NCI-H128 (cell line): ENCODE results near the gene SNAP91.
"Not testable (repeated sequence)": the region's sequence is repeated elsewhere in the genome, so short reads cannot be mapped to it uniquely, and the experiment has no call there.

Experiments used
- DNase-seq: peaks from one replicate; lab custom pipeline; 2025; ENCODE audit not compliant: unreplicated experiment; lab: John Stamatoyannopoulos, UW

Gene SNAP91

DNA sequence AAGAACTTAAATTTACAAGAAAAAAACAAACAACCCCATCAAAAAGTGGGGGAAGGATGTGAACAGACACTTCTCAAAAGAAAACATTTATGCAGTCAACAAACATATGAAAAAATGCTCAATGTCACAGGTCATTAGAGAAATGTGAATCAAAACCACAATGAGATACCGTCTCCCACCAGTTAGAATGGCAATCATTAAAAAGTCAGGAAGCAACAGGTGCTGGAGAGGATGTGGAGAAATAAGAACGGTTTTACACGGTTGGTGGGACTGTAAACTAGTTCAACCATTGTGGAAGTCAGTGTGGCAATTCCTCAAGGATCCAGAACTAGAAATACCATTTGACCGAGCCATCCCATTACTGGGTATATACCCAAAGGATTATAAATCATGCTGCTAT is 157.2 kb downstream of the SNAP91 start:
- DNase-seq, result not testable (repeated sequence)

DNA sequence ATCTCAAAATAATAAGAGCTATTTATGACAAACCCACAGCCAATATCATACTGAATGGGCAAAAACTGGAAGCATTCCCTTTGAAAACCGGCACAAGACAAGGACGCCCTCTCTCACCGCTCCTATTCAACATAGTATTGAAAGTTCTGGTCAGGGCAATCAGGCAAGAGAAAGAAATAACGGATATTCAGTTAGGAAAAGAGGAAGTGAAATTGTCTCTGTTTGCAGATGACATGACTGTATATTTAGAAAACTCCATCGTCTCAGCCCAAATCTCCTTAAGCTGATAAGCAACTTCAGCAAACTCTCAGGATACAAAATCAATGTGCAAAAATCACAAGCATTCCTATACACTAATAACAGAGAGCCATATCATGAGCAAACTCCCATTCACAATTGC is 158.4 kb downstream of the SNAP91 start:
- DNase-seq, result not testable (repeated sequence)

DNA sequence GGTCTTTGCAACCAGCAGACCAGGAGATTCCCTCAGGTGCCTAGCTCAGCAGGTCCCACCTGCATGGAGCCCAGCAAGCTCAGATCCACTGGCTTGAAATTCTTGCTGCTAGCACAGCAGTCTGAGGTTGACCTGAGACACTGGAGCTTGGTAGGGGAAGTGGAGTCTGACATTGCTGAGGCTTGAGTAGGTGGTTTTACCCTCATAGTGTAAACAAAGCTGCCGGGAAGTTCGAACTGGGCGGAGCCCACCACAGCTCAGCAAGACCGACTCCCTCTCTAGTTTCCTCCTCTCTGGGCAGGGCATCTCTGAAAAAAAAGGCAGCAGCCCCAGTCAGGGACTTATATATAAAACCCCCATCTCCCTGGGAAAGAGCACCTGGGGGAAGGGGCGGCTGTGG is 162.3 kb downstream of the SNAP91 start:
- no peak for DNase-seq

DNA sequence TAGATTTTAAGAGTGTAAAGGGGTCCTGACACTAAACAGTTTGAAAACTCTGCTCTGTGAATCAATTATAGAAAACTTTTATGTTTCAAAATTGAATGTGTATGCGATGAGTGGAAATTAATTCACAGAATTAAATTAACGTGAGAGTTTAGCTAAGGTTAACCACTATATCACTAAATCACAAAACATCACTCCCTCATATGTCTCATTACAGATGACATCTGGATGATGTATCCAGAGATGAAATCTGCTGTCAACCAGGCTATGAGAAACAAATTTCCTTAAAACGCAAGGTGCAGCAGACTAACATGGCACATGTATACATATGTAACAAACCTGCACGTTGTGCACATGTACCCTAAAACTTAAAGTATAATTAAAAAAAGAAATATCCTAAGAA is 169.2 kb downstream of the SNAP91 start:
- no peak for DNase-seq

DNA sequence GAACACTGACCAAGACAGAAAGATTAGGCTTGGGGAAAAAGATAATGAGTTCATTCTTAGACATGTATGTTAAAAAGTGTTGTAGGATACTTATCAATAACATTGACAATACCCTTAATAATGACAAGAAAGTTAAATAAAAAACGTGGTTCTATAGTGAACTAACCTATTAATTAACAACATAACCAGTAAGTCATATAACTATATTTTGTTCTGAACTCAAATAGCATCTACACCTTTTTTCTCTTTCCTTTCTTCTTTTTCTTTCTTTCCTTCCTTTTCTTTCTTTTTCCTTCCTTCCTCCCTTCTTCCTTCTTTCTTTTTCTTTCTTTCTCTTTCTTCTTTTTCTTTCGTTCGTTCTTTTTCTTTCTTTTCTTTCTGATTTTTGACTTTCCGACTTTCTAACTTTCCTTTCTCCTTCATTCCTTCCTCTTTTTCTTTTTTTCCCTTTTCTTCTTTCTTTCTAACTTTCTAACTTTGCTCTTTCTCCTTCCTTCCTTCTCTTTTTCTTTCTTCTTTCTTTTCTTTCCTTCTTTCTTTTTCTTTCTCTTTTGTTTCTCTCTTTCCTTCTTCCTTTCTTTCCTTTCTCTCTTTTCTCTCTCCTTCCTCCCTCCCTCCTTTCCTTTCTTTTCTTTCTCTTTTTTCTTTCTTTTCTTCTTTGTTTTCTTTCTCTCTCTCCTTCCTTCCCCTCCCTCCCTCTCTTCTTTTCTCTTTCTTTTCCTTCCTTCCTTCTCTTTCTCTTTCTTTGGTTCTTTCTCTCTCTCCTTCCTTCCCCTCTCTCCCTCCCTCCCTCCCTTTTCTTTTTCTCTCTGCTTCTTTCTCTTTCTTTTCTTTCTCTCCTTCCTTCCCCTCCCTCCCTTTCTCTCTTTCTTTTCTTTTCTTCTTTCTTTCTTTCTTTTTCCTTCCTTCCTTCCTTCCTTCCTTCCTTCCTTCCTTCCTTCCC is 172.0 kb downstream of the SNAP91 start:
- no peak for DNase-seq

DNA sequence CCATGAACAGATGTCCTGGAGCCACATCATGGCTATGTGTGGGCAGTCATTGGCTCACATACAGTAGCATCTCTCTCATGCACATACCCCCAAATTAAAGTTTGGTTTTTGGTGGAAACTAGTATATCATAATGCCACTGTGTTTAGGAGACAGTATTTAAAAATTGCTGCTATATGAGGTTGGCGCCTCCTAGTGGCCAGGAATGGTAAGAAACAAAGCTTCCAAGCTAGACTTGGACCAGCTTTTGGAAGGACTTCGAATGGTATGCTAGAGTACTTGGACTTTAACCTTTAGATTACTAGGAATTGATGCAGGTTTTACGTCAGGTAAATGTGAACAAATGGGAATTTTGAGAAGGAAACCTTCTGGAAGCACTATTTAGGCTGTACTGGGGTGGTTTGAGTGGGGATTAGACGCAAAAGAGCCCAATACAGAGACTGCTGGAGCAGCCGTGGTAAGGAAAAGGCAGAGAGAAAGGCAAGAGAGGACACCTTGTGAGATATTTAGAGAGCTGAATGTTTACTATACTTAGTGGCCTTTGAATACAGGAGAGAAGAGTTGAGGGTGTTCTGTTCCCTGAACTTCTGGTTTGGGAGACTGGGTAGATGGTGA is 172.8 kb downstream of the SNAP91 start:
- no peak for DNase-seq

DNA sequence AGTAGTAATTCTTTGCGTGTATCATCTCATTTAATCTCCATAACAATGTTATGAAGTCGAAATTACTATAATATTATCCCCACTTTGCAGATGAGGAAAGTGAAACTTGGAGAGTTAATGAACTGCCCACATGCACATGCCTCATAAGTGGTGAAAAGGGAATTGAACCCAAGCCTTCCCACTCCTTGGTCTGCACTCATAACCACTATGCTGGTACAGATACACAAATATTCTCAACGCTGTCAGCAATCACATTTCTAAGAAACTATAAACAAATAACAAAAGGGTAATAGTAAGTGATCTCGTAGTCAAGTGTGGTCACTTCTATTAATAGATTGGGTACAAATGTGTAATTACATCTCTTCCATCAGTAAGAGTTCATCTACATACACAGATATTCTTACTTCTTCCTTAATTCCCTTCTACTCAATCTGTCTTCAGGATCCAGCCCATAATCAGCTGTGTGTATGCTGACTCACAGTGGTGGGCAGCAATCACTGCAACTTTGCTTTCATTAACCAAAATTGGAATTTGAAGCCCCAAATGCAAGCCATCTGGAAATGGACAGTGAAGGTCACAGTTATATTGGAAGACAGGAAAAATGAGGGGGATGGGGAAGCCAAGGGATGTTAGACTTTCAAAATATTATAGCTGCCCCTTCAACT is 190.0 kb downstream of the SNAP91 start:
- no peak for DNase-seq

DNA sequence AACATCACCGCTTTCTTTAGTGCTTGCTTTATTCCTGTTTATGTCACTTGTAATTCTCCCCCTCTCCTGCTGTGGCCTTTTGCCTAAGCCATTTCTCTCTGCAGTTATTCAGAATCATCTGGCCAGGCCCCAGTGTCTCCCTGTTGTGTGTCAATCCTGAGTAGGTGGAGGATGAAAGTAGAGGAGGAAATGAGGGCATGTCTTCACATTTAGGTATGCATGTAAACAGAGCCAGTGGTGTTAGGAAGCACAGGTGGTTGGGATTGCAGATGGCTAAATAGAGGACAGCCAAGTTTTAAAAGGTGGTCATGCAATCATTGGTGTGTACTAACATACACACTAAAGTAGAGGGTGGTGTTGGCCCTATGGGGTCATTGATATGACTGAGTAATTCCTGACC is 191.4 kb downstream of the SNAP91 start:
- DNase-seq, result no peak

DNA sequence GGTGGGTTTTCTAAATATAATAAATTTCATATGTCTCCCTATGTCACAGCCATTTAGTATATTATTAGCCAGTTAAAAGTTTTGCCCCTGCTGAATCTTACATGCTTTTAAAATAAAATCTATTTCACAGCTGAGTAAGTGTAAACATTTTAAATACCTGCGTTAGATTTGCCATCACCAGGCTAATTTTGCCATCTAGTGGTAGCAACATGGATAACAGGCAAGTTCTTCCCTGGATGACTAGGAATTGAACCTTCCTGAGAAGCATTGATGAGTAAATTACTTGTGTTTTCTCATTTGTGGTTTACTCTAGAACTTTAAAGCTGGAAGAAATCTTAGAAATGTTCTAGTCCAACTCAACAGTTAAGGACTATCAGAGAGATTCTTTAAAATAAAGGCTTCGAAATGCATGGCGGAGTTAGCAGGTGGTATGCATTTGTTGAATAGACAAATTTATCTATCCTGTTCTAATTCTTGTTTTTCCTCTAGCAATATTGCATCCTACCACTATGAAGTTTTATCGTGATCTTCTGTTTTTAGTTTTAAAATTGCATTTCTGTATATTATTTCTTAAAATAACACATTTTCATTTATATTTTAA is 193.9 kb downstream of the SNAP91 start:
- no peak for DNase-seq

DNA sequence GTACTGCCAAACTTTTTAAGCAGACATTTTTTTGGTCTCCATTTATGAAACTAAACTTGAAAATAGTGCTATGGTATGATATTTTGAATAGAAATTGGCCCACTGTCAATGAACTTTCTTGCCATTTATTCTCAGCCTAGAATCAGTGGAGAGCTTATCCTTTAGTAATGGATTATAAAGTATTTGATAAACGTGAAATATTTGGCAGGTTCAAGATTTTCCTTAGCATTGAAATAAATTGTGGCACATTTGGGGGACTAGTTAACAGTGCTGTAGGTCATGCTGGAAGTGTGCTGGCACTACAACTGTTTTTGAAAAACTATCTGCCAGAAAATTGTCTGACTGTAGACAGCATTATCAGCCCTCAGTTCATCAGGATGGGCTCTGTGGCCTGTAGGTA is 194.4 kb downstream of the SNAP91 start:
- no peak for DNase-seq

DNA sequence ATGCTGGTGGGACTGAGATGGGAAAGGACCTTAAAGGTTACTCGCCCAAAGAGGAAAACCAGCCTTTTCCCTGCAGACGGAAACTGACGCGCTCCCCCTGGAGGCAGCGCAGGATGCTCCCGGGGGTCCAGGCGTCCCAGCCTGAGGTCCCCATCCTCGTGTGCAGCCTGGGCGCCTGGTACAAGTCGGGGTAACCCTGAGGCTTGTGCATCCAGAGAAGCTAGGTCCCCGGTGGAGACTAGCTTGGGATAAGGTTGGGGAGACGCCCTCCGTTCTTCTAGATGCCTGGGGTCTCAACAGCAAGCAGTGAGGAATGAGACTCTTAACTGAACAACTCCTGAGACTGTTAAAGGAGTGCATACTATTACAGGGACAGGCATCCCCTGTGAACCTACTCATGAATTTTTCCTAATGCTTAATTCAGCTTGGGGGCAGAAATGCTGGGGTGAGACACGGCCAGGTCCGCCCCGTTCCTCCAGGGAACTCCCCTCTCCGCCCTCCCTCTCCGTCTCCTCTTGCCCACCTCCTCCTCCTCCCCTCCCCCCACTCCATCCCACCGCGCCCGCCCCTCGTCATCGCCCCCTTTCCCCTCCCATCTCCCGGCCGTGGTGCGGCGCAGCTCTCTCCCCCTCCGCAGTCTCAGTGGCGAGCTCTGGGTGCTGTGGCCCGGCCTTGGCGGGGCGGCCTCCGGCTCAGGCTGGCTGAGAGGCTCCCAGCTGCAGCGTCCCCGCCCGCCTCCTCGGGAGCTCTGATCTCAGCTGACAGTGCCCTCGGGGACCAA is 196.8 kb downstream of the SNAP91 start, which contains the start of gene PRSS35:
PRSS35 (plus strand) TSS at position 634 of the 781 bp plus-strand sequence. CDS start 10,908 bp downstream, outside the sequence.
- DNase-seq, result no peak

DNA sequence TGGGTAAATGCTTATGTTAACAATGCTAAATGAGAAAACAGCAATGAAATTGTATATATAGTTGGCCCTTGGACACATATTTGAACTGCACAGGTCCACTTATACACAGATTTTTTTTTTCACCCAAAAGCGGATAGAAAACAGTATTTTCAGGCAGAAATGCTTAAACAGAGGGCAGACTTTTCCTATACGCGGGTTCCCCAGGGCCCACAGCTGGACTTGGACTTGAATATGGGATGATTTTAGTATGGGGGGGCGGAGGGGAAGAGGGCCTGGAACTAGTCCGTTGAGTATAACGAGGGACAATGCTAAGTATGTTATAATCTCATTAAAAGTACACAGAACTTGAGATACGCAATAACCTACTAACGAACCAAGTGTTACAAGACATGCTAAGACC is 197.6 kb downstream of the SNAP91 start:
- DNase-seq, result no peak

DNA sequence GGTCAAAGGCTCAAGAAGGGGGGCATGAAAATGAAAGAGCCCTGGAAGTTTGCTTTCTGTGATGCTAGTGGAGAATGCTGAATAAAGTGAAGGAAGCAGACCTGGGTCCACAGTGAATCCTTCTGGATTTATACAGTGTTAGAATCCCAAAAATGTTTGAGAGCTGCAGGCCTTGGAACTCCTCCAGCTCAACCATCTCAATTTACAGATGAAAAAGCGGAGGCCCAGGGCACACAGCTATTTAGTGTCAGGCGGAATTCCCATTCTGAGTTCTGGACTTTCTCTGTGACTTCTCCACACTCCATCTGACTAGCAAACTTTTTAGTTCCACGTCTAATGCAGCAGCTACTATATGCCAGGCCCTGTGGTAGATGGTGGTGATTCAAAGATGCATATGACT is 198.1 kb downstream of the SNAP91 start:
- DNase-seq, result no peak

DNA sequence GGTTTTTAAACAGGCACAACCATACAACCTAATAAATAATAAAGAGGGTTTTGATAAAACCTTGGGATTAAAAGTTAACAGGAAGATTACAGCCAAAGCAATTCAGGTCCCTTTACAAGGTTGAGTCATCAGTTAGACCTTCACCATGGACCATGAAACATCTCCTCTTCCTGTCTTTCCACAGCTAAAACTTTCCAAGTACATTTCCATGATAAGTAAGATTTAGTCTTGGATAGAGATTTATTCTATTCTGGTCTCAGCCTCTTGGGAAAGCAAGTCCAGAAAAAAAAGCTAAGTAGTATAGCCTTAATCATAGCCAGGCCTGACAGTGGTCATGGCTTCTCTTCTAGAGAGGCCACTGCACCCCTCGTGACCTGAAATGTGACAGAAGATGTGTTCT is 199.5 kb downstream of the SNAP91 start:
- no peak for DNase-seq

DNA sequence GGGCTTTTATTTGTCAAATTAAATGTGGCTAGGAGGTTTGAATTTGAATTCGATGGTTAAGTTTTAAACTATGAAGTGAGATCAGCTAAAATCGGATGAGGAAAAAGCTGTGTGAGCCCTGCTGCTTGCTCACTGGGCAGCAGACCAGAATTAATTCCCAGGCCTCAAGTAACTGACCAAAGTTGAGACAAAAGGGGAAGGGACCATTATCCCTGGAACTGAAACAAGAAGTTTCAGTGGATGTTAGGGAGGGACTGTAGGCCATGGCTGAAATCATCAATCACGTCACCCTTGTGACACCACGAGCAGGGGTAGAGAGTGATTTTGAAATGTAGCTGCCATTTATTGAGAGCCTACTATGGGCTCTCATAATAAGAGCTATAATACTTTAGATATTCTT is 203.5 kb downstream of the SNAP91 start:
- no peak for DNase-seq
